H1 (cell line): ENCODE data around the gene ZCCHC17.

Source experiments
- CREB1 ChIP-seq: IDR thresholded peaks from 2 replicates; pipeline ENCODE4 v1.6.1; 2012; ENCODE audit warnings: inconsistent platforms
- CTCF ChIP-seq, 3 experiments: IDR thresholded peaks; 1 replicate in 2 of 3; 2 replicates in 1 of 3; pipeline versions ENCODE4 v1.5.1 to v1.6.1; 2011; ENCODE audit warnings: low read length in 3 of 3, mild to moderate bottlenecking in 3 of 3, inconsistent platforms in 2 of 3, low read depth in 1 of 3, moderate library complexity in 1 of 3; ENCODE audit not compliant: insufficient read depth in 1 of 3; ENCODE audit errors: control extremely low read depth in 1 of 3
- EP300 ChIP-seq, 2 experiments: IDR thresholded peaks; 1 replicate in 1 of 2; 2 replicates in 1 of 2; pipeline ENCODE4 v1.6.1; 2011 to 2012; ENCODE audit warnings: low read depth in 2 of 2, low read length in 2 of 2, mild to moderate bottlenecking in 2 of 2, borderline replicate concordance in 1 of 2, inconsistent platforms in 1 of 2, moderate library complexity in 1 of 2
- EZH2 ChIP-seq: fragments of 200-600 bp; sonication (generic); IDR thresholded peaks from 2 replicates; pipeline ENCODE4 v1.7.1; 2012; ENCODE audit warnings: low read depth, mild to moderate bottlenecking, moderate library complexity, low read length, inconsistent platforms; ENCODE audit not compliant: severe bottlenecking
- JUND ChIP-seq: IDR thresholded peaks from 2 replicates; pipeline ENCODE4 v1.6.1; 2011; ENCODE audit warnings: mild to moderate bottlenecking, improper control_type of control experiment, low read length
- PHF8 ChIP-seq: fragments of 200-600 bp; sonication (generic); conservative IDR thresholded peaks from 2 replicates; pipeline ENCODE4 v1.7.1; 2012; ENCODE audit warnings: low read depth, mild to moderate bottlenecking, inconsistent platforms, low read length, moderate library complexity
- POLR2A ChIP-seq, 2 experiments: IDR thresholded peaks; 1 replicate in 1 of 2; 2 replicates in 1 of 2; pipeline ENCODE4 v1.6.1; 2011; ENCODE audit warnings: low read depth in 2 of 2, low read length in 2 of 2, mild to moderate bottlenecking in 2 of 2; ENCODE audit errors: control extremely low read depth in 1 of 2
- POLR2AphosphoS5 ChIP-seq: IDR thresholded peaks from 2 replicates; pipeline ENCODE4 v1.6.1; 2011; ENCODE audit warnings: low read depth, low read length
- RAD21 ChIP-seq, 2 experiments: IDR thresholded peaks in 1 of 2; conservative IDR thresholded peaks in 1 of 2; 2 replicates each; pipeline ENCODE4 v1.6.1; 2011; ENCODE audit warnings: low read depth in 2 of 2, low read length in 2 of 2, improper control_type of control experiment in 1 of 2, inconsistent platforms in 1 of 2, mild to moderate bottlenecking in 1 of 2, moderate library complexity in 1 of 2
- RFX5 ChIP-seq: IDR thresholded peaks from 2 replicates; pipeline ENCODE4 v1.6.1; 2011; ENCODE audit warnings: low read depth, low read length, improper control_type of control experiment, borderline replicate concordance
- TAF1 ChIP-seq: IDR thresholded peaks from 2 replicates; pipeline ENCODE4 v1.6.1; 2011; ENCODE audit warnings: mild to moderate bottlenecking, low read depth, low read length
- TCF12 ChIP-seq: IDR thresholded peaks from 2 replicates; pipeline ENCODE4 v1.6.1; 2011; ENCODE audit warnings: low read depth, mild to moderate bottlenecking, low read length

- TF ChIP-seq CTCF (IDR thresholded peaks at IDR 0.05; ENCODE audit: control extremely low read depth in 1 of 3, insufficient read depth in 1 of 3, low read depth in 1 of 3, low read length in 3 of 3) (no peak), POLR2A (IDR thresholded peaks at IDR 0.05; ENCODE audit: control extremely low read depth in 1 of 2, low read depth in 2 of 2, low read length in 2 of 2) (no peak), EZH2 (no peak), PHF8 (no peak), TCF12 (no peak), RFX5 (no peak), EP300 (IDR thresholded peaks at IDR 0.05; ENCODE audit: borderline replicate concordance in 1 of 2, low read depth in 2 of 2, low read length in 2 of 2) (no peak), CREB1 (no peak), RAD21 (IDR thresholded peaks at IDR 0.05 in 1 of 2, conservative IDR thresholded peaks at IDR 0.05 in 1 of 2; ENCODE audit: low read depth in 2 of 2, low read length in 2 of 2) (no peak), JUND (no peak), TAF1 (no peak), POLR2AphosphoS5 (no peak)
Observed at GRCh38 chr1:31249854-31250253, 47.0 kb upstream of the ZCCHC17 start.
